Measurements from ENCODE around the gene TAF4B. TPM values are rescaled to one million over a fixed set of nuclear protein-coding genes. Genes with fewer than 3 reads are reported as not detected.
"Not testable (repeated sequence)": the region's sequence is repeated elsewhere in the genome, so short reads cannot be mapped to it uniquely, and the experiment has no call there.

The TAF4B gene
- total and polyA plus RNA-seq, 9 donors, result 1.9 to 2.9 (median 2.3) TPM

DNA sequence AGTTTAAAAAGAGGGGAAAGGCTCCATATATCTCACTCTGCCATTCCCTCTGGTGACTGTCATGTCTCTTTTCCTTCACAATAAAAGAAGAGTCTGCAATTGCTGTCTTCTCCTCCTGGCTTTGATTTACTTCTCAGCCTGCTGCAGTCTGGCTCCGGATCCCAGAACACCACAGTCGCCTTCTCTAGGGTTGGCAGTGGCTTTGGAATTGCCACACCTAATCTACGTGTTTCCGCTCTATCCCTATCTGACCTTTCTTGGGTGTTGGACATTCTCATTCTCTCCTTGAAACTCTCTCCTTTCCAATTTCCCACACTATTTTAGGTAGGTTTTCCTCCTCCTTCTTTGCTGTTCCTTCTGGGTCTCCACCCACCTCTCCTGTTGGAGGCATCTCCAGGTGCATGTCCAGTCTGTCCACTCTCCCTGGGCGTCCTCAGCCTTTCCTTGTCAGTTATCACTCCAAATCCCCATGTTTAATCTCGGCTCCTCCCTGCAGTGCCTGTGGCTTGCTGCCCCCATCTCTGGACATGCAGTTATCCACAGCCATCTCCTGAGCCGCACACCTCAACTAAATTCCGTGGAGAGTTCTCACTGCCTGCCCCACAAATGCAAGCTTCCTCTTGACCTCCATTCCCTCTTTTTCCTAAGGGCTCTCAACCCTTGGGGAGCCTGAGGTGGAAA is 209.3 kb downstream of the TAF4B start:
- Histone ChIP-seq H3K4me1 (ENCODE audit: control insufficient read depth, insufficient read depth, low read length) (no peaks in the 10 kb centered on the region), H3K27ac (ENCODE audit: low read length) (no peak overlapping the region), H3K27me3 (ENCODE audit: control insufficient read depth, insufficient read depth, low read length) (no peaks in the 10 kb centered on the region), H3K9me3 (replicated peaks; ENCODE audit: control insufficient read depth, low read depth, low read length) (no peaks in the 10 kb centered on the region), H3K36me3 (ENCODE audit: control insufficient read depth, insufficient read depth, low read length) (no peaks in the 10 kb centered on the region), H3K4me3 (ENCODE audit: low read length) (no peak overlapping the region)
- DNase-seq, result no peak
- 76% methylated on average over 6 of the region's 8 CpGs for WGBS (ENCODE audit: insufficient coverage)

DNA sequence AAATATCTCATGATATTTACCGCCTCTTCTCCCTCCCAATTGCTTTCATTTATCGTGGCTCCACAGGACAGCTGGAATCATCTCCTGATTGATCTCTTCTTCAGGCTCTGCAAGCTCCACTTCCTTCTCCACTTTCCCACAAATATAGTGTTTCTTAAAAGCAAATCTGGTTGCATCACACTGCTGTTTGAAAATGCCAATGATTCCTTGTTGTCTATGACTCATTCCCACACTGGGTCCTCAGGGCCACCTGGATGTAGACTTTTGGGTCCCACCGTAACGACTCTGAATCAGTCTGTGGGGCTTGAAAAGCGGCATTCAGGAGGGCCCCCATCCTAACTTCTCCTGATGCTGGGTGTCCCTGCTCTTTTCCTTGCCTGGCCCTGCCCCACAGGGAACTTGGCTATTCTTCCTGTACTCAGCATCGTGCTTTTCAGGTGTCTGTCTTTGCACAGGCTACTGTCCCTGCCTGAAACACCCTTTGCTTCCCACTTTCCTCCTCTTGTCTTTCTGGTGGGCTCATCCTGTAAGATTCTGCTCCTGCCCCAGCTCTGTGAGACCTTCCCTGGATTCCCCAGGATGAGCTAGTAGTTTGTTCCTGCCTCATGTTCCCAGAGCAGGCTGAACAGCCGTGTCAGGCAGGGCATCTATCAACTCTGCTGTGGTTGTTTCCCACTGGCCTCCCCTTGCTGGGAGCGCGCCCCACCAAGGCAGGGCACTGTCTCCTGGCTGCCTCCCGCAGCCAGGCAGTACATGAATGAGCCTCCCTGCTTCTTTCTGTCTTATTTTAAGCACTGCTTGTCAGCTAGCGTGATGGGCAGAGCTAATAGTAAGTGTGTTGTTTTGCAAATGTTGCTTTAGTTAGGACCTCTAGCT is 210.2 kb downstream of the TAF4B start:
- no peaks in the 10 kb centered on the region for H3K36me3 ChIP-seq (ENCODE audit: control insufficient read depth, insufficient read depth, low read length)
- 65% methylated on average over 9 of the region's 11 CpGs for WGBS (ENCODE audit: insufficient coverage)
- DNase-seq, result no peak

GRCh38 chr18:26437634-26438033 is 211.4 kb downstream of the TAF4B start:
- WGBS (ENCODE audit: insufficient coverage), result no CpG with 5 or more reads among the region's 3 CpGs
- not testable (repeated sequence) for H3K9me3 ChIP-seq (replicated peaks; ENCODE audit: control insufficient read depth, low read depth, low read length)

More for the DNA sequence above, 210.2 kb downstream of the TAF4B start:
- no peaks in the 10 kb centered on the region for H3K9me3 ChIP-seq (replicated peaks; ENCODE audit: control insufficient read depth, low read depth, low read length)
- H3K27ac ChIP-seq (ENCODE audit: low read length), result no peak overlapping the region
- no peaks in the 10 kb centered on the region for H3K27me3 ChIP-seq (ENCODE audit: control insufficient read depth, insufficient read depth, low read length)
- no peaks in the 10 kb centered on the region for H3K4me1 ChIP-seq (ENCODE audit: control insufficient read depth, insufficient read depth, low read length)
- H3K4me3 ChIP-seq (ENCODE audit: low read length), result no peak overlapping the region

DNA sequence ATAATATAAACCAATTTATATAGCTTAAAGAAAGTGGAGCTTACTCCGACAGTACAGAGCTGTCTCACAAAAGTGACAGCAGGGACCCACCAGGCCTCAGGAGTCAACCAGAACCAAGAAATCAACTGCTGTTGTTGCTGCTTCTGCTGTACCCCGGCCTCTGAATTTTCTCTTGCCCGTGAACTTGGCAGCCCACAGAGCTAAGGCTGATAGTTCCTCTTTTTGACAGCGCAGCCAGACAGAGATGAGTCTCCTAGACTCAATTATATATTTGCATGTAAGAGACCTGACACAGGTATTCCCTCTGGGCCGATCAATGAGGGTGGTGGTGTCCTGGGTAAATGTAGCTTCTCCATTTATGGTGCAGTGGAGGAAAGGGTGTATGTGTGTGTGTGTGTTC is 212.7 kb downstream of the TAF4B start:
- Histone ChIP-seq H3K27me3 (ENCODE audit: control insufficient read depth, insufficient read depth, low read length) (no peaks in the 10 kb centered on the region), H3K36me3 (ENCODE audit: control insufficient read depth, insufficient read depth, low read length) (no peaks in the 10 kb centered on the region), H3K4me1 (ENCODE audit: control insufficient read depth, insufficient read depth, low read length) (no peaks in the 10 kb centered on the region), H3K4me3 (ENCODE audit: low read length) (no peak overlapping the region), H3K27ac (ENCODE audit: low read length) (no peak overlapping the region), H3K9me3 (replicated peaks; ENCODE audit: control insufficient read depth, low read depth, low read length) (no peaks in the 10 kb centered on the region)
- DNase-seq, result no peak
- 83% methylated on average over 1 of the region's 5 CpGs for WGBS (ENCODE audit: insufficient coverage)

More at GRCh38 chr18:26437634-26438033, 211.4 kb downstream of the TAF4B start:
- not testable (repeated sequence) for H3K4me1 ChIP-seq (ENCODE audit: control insufficient read depth, insufficient read depth, low read length); H3K27ac ChIP-seq (ENCODE audit: low read length); DNase-seq; H3K36me3 ChIP-seq (ENCODE audit: control insufficient read depth, insufficient read depth, low read length); H3K4me3 ChIP-seq (ENCODE audit: low read length); H3K27me3 ChIP-seq (ENCODE audit: control insufficient read depth, insufficient read depth, low read length)

- Histone ChIP-seq H3K36me3 (ENCODE audit: control insufficient read depth, insufficient read depth, low read length) (no peaks in the 10 kb centered on the region), H3K4me3 (ENCODE audit: low read length) (no peak overlapping the region), H3K27me3 (ENCODE audit: control insufficient read depth, insufficient read depth, low read length) (no peaks in the 10 kb centered on the region), H3K4me1 (ENCODE audit: control insufficient read depth, insufficient read depth, low read length) (no peaks in the 10 kb centered on the region), H3K9me3 (replicated peaks; ENCODE audit: control insufficient read depth, low read depth, low read length) (no peaks in the 10 kb centered on the region), H3K27ac (ENCODE audit: low read length) (no peak overlapping the region)
- no peak for DNase-seq
- WGBS (ENCODE audit: insufficient coverage), result 95% methylated on average over 3 of the region's 4 CpGs
Observed at GRCh38 chr18:26439537-26439936, 213.3 kb downstream of the TAF4B start.

GRCh38 chr18:26440644-26441043 is 214.4 kb downstream of the TAF4B start:
- Histone ChIP-seq H3K27ac (ENCODE audit: low read length) (no peak overlapping the region), H3K4me1 (ENCODE audit: control insufficient read depth, insufficient read depth, low read length) (no peaks in the 10 kb centered on the region), H3K27me3 (ENCODE audit: control insufficient read depth, insufficient read depth, low read length) (no peaks in the 10 kb centered on the region), H3K9me3 (replicated peaks; ENCODE audit: control insufficient read depth, low read depth, low read length) (no peaks in the 10 kb centered on the region), H3K4me3 (ENCODE audit: low read length) (no peak overlapping the region), H3K36me3 (ENCODE audit: control insufficient read depth, insufficient read depth, low read length) (no peaks in the 10 kb centered on the region)
- WGBS (ENCODE audit: insufficient coverage), result 86% methylated on average over 6 of the region's 8 CpGs
- no peak for DNase-seq

Other genes with a start within 250 kb of the TAF4B start
- gene SS18, start 135.8 kb upstream of the TAF4B start, total RNA-seq, result 41.6 TPM
- gene SS18, start 135.8 kb upstream of the TAF4B start, polyA plus RNA-seq (ENCODE audit: insufficient read depth in 1 of 8, insufficient read length in 8 of 8, low replicate concordance in 1 of 8), result 10 to 100 TPM; 34.6 to 52.3 (median 38.0) TPM
- gene PSMA8, start 92.6 kb upstream of the TAF4B start, total RNA-seq, result not detected
- under 1 TPM in 3 of 8 donors, not detected in 5; 0.10 to 0.16 (median 0.15) TPM for gene PSMA8, start 92.6 kb upstream of the TAF4B start, polyA plus RNA-seq (ENCODE audit: insufficient read depth in 1 of 8, insufficient read length in 8 of 8, low replicate concordance in 1 of 8)

Measured in muscle of leg (tissue), 11 donors.